SK-N-SH treated with all-trans-retinoic acid at 6 μM for 48 hours (cell line): ENCODE measurements around the gene NLRP8.
"Not testable (repeated sequence)": the region's sequence is repeated elsewhere in the genome, so short reads cannot be mapped to it uniquely, and the experiment has no call there.

ENCODE experiments used
- ATAC-seq: fragments of 200-7000 bp; cut with Tn5 transposase; 3 replicates; pipeline ENCODE4 v1.9.1; 2020; ENCODE audit warnings: mild to moderate bottlenecking, moderate library complexity
- BACH2 ChIP-seq: fragments of 250-450 bp; sonication (Bioruptor Pico); IDR thresholded peaks from 2 replicates; pipeline ENCODE4 v1.9.0; 2021; ENCODE audit warnings: mild to moderate bottlenecking, borderline replicate concordance
- CREB5 ChIP-seq: fragments of 250-450 bp; sonication (Bioruptor Pico); IDR thresholded peaks from 2 replicates; pipeline ENCODE4 v1.5.1; 2020; ENCODE audit warnings: low read depth, mild to moderate bottlenecking, moderate library complexity
- GLIS3 ChIP-seq: fragments of 250-450 bp; sonication (Bioruptor Pico); IDR thresholded peaks from 2 replicates; pipeline ENCODE4 v1.5.0; 2020; ENCODE audit warnings: mild to moderate bottlenecking, moderate library complexity
- OSR1 ChIP-seq: fragments of 250-450 bp; sonication (Bioruptor Pico); IDR thresholded peaks from 2 replicates; pipeline ENCODE4 v1.8.0; 2022; ENCODE audit warnings: moderate library complexity, mild to moderate bottlenecking, inconsistent platforms
- PATZ1 ChIP-seq: fragments of 250-450 bp; sonication (Bioruptor Pico); IDR thresholded peaks from 2 replicates; pipeline ENCODE4 v1.8.0; 2020; ENCODE audit warnings: mild to moderate bottlenecking, moderate library complexity, borderline replicate concordance
- PPARA ChIP-seq: fragments of 250-450 bp; sonication (Bioruptor Pico); IDR thresholded peaks from 2 replicates; pipeline ENCODE4 v1.5.0; 2020; ENCODE audit warnings: mild to moderate bottlenecking, borderline replicate concordance
- RARB ChIP-seq: fragments of 250-450 bp; sonication (Bioruptor Pico); IDR thresholded peaks from 2 replicates; pipeline ENCODE4 v1.8.0; 2021; ENCODE audit warnings: mild to moderate bottlenecking, moderate library complexity
- TOX ChIP-seq: fragments of 250-450 bp; sonication (Bioruptor Pico); IDR thresholded peaks from 2 replicates; pipeline ENCODE4 v1.8.0; 2021; ENCODE audit warnings: mild to moderate bottlenecking, moderate library complexity, borderline replicate concordance
- ZC3H10 ChIP-seq: fragments of 250-450 bp; sonication (Bioruptor Pico); IDR thresholded peaks from 2 replicates; pipeline ENCODE4 v1.5.1; 2021; ENCODE audit warnings: mild to moderate bottlenecking, moderate library complexity
- ZFP3 ChIP-seq: fragments of 250-450 bp; sonication (Bioruptor Pico); IDR thresholded peaks from 2 replicates; pipeline ENCODE4 v1.5.0; 2020; ENCODE audit warnings: mild to moderate bottlenecking, moderate library complexity
- ZNF70 ChIP-seq: fragments of 450-650 bp; formaldehyde crosslinking; IDR thresholded peaks from 2 replicates; pipeline ENCODE4 v1.5.0; 2020; ENCODE audit warnings: mild to moderate bottlenecking, moderate library complexity
- TF ChIP-seq, protein P1 (sequence below): fragments of 250-450 bp; sonication (Bioruptor Pico); IDR thresholded peaks from 2 replicates; pipeline ENCODE4 v1.5.0; 2020; ENCODE audit warnings: mild to moderate bottlenecking, moderate library complexity

NLRP8 gene

DNA sequence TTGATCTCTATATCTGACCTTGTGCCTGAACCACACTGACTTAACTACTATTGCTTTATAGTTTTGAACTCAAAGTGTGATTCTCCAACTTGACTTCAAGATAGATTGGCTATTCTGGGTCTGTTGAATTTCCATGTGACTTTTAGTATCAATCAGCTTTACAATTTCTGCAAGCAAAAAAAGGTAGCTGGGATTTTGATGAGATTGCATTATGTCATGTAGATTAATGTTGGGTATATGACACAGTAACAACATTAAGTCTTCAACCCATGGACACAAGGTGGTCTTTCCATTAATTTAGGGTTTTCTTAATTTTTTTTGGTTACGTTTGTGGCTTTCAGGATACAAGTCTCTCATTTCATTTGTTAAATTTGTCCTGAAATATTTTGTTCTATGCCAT is 67.1 kb downstream of the NLRP8 start (continued):
- TF ChIP-seq ZC3H10 (CRISPR knock-in tag) = no peak
- TF ChIP-seq BACH2 = no peak
- no peak for TF ChIP-seq ZNF70 (CRISPR knock-in tag)
- no peak for TF ChIP-seq RARB (CRISPR knock-in tag)

DNA sequence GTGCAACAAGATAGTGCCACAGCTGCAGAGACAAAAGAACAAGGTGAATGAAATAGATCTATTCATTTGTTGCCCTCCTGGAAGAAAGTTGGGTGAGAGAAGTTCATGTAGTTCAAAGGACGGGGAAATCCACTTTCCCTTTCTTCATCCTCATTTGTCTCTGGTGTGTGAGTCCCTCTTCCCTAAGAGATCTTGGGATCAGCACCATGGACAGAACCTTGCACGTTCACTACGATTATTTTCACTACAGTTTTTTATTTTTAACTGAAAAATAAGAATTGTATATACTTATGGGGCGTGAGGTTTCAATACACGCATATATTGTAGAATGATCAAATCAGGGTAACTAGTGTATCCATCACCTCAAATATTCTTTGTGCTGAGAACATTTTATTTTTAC is 68.1 kb downstream of the NLRP8 start:
- no peak for TF ChIP-seq TOX (CRISPR knock-in tag)
- no peak for TF ChIP-seq ZC3H10 (CRISPR knock-in tag)
- TF ChIP-seq, protein P1, sequence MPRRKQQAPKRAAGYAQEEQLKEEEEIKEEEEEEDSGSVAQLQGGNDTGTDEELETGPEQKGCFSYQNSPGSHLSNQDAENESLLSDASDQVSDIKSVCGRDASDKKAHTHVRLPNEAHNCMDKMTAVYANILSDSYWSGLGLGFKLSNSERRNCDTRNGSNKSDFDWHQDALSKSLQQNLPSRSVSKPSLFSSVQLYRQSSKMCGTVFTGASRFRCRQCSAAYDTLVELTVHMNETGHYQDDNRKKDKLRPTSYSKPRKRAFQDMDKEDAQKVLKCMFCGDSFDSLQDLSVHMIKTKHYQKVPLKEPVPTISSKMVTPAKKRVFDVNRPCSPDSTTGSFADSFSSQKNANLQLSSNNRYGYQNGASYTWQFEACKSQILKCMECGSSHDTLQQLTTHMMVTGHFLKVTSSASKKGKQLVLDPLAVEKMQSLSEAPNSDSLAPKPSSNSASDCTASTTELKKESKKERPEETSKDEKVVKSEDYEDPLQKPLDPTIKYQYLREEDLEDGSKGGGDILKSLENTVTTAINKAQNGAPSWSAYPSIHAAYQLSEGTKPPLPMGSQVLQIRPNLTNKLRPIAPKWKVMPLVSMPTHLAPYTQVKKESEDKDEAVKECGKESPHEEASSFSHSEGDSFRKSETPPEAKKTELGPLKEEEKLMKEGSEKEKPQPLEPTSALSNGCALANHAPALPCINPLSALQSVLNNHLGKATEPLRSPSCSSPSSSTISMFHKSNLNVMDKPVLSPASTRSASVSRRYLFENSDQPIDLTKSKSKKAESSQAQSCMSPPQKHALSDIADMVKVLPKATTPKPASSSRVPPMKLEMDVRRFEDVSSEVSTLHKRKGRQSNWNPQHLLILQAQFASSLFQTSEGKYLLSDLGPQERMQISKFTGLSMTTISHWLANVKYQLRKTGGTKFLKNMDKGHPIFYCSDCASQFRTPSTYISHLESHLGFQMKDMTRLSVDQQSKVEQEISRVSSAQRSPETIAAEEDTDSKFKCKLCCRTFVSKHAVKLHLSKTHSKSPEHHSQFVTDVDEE = no peak
- no peak for TF ChIP-seq OSR1
- no peak for TF ChIP-seq GLIS3
- no peak for TF ChIP-seq PATZ1 (CRISPR knock-in tag)
- no peak for TF ChIP-seq PPARA (CRISPR knock-in tag)
- ATAC-seq = no peak

GRCh38 chr19:56019325-56019724 is 71.7 kb downstream of the NLRP8 start:
- not testable (repeated sequence) for ATAC-seq

GRCh38 chr19:56020355-56020975 is 72.8 kb downstream of the NLRP8 start:
- ATAC-seq = not testable (repeated sequence)

- TF ChIP-seq PATZ1 (CRISPR knock-in tag) (no peak), ZFP3 (CRISPR knock-in tag) (no peak), CREB5 (CRISPR knock-in tag) (no peak), GLIS3 (no peak)
- no peak for ATAC-seq
These were observed 79.1 kb downstream of the NLRP8 start for GRCh38 chr19:56026769-56027168.
